ENCODE results near the gene PRPF31. TPM values are rescaled to one million over a fixed set of nuclear protein-coding genes. Genes with fewer than 3 reads are reported as not detected.

The PRPF31 gene
- total and polyA plus RNA-seq, 5 donors from 2014 or later, result 57.8 to 74.8 (median 65.6) TPM

DNA sequence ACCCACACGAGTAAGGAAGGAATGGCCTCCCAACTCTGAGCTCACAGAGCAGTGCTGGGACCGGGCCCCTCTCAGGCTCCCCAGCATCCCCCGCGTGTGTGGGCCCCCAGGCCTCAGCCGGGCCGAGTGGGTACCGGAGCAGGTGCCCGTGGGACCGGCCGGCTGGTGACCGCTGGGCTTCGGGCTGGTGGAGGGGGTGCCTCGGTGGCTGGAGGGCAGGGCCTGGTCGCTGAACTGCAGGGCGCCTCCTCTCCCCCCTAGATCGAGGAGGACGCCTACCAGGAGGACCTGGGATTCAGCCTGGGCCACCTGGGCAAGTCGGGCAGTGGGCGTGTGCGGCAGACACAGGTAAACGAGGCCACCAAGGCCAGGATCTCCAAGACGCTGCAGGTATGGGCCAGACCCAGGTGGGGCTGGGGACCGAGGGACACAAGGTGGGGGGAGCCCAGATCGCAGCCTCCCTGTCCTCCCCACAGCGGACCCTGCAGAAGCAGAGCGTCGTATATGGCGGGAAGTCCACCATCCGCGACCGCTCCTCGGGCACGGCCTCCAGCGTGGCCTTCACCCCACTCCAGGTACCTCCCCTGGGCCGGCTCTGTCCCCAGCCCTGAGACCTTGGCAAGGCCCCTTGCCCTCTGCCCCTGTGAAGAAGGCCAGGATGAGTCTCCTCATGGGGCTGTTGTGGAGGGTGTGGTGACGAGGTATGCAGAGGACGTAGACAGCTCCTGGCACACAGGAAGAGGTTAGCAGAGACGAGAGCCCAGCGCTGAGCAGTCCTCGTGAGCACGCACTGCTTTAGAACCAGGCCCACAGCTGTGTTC lies 13.5 kb downstream of the PRPF31 start:
- Mint-ChIP-seq H3K27me3 (no peaks in the 10 kb centered on the region), H3K9me3 (no peaks in the 10 kb centered on the region), H3K27ac (no peak overlapping the region), H3K36me3 (peaks cover 12% of the 10 kb centered on the region), H3K4me3 (no peak overlapping the region), H3K4me1 (no peaks in the 10 kb centered on the region)
- ATAC-seq (ENCODE audit: low read depth in 2 of 2) (no peak), DNase-seq (no peak)
- Histone ChIP-seq H3K4me1 (ENCODE audit: control insufficient read depth, insufficient read depth, low read length, poor library complexity, severe bottlenecking) (no peaks in the 10 kb centered on the region), H3K9me3 (ENCODE audit: control insufficient read depth in 2 of 2, low read length in 2 of 2) (no peaks in the 10 kb centered on the region), H3K27me3 (ENCODE audit: control insufficient read depth, insufficient read depth, low read length) (no peaks in the 10 kb centered on the region), H3K27ac (ENCODE audit: insufficient read depth, low read length, poor library complexity, severe bottlenecking) (no peak overlapping the region), H3K36me3 (ENCODE audit: control insufficient read depth, insufficient read depth, low read length) (peaks cover 51% of the 10 kb centered on the region), H3K4me3 (ENCODE audit: low read depth, low read length) (no peak overlapping the region)

DNA sequence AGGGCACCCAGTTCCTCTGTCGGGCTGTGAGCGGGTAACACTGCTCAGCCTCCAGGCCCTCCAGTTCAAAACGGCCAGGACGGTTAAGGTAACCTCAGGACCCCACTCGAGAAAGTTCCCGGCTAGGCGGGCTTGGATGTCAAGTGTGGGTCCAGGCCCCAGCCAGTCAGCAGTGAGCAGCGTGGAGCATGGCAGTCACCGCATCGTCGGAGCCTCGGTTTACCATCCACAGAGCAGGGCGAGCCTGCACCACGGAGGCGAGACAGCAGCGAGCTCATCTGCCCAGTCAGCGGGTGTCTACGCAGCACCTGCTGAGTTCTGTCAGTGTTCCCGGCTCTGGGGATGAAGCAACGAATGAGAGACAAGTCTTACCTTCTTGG lies 14.1 kb downstream of the PRPF31 start:
- no peaks in the 10 kb centered on the region for H3K27me3 Mint-ChIP-seq
- peaks cover 0 to 5% (median 2%) of the 10 kb centered on the region in 4 donors for H3K4me1 Mint-ChIP-seq
- H3K4me3 Mint-ChIP-seq, result no peak overlapping the region
- no peaks in the 10 kb centered on the region for H3K27me3 ChIP-seq (ENCODE audit: control insufficient read depth, insufficient read depth, low read length)
- H3K9me3 Mint-ChIP-seq, result no peaks in the 10 kb centered on the region
- H3K27ac ChIP-seq (ENCODE audit: insufficient read depth, low read length, poor library complexity, severe bottlenecking), result no peak overlapping the region
- H3K4me3 ChIP-seq (ENCODE audit: low read depth, low read length), result no peak overlapping the region
- H3K36me3 ChIP-seq (ENCODE audit: control insufficient read depth, insufficient read depth, low read length), result peaks cover 46% of the 10 kb centered on the region
- no peak overlapping the region for H3K27ac Mint-ChIP-seq
- peaks cover 12% of the 10 kb centered on the region for H3K36me3 Mint-ChIP-seq
- no peaks in the 10 kb centered on the region for H3K9me3 ChIP-seq (ENCODE audit: control insufficient read depth in 2 of 2, low read length in 2 of 2)
- no peak for DNase-seq
- H3K4me1 ChIP-seq (ENCODE audit: control insufficient read depth, insufficient read depth, low read length, poor library complexity, severe bottlenecking), result no peaks in the 10 kb centered on the region
- ATAC-seq (ENCODE audit: low read depth in 2 of 2), result no peak

DNA sequence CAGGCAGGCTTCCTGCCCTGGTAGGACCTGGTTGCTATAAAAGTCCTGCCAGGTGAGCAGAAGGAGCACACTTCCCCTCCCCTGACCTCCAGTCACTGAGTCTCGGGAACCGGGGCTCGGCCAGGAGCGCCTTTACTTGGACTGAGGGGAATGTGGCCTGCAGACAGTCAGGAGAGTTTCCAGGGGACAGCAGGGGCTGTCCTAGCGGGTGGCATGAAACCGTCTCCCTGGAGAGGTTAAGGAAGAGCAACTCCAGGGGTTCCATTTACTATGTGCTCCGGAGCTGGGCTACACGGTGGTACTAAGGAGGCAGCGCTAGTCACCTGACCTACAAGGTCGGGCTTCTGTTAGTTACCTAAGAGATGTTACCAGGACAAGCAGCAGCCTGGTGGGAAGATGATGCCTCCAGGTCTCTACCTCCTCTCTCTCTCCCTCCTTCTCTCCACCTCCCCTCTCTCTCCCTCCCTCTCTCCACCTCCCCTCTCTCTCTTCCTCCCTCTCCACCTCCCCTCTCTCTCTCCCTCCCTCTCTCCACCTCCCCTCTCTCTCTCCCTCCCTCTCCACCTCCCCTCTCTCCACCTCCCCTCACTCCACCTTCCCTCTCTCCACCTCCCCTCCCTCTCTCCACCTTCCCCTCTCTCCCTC lies 17.9 kb downstream of the PRPF31 start:
- Mint-ChIP-seq H3K9me3 (no peaks in the 10 kb centered on the region), H3K4me1 (peaks cover 0 to 21% (median 10%) of the 10 kb centered on the region in 4 donors), H3K36me3 (peaks cover 5% of the 10 kb centered on the region), H3K4me3 (peak overlapping the region in 1 of 4 donors; percentile 90), H3K27me3 (no peaks in the 10 kb centered on the region), H3K27ac (no peak overlapping the region)
- Histone ChIP-seq H3K4me1 (ENCODE audit: control insufficient read depth, insufficient read depth, low read length, poor library complexity, severe bottlenecking) (peaks cover 15% of the 10 kb centered on the region), H3K36me3 (ENCODE audit: control insufficient read depth, insufficient read depth, low read length) (peaks cover 21% of the 10 kb centered on the region), H3K9me3 (ENCODE audit: control insufficient read depth in 2 of 2, low read length in 2 of 2) (no peaks in the 10 kb centered on the region), H3K27me3 (ENCODE audit: control insufficient read depth, insufficient read depth, low read length) (no peaks in the 10 kb centered on the region), H3K27ac (ENCODE audit: insufficient read depth, low read length, poor library complexity, severe bottlenecking) (no peak overlapping the region), H3K4me3 (ENCODE audit: low read depth, low read length) (no peak overlapping the region)
- ATAC-seq (ENCODE audit: low read depth in 2 of 2) (no peak), DNase-seq (peak in 2 of 3 donors; percentile 29 to 51)

DNA sequence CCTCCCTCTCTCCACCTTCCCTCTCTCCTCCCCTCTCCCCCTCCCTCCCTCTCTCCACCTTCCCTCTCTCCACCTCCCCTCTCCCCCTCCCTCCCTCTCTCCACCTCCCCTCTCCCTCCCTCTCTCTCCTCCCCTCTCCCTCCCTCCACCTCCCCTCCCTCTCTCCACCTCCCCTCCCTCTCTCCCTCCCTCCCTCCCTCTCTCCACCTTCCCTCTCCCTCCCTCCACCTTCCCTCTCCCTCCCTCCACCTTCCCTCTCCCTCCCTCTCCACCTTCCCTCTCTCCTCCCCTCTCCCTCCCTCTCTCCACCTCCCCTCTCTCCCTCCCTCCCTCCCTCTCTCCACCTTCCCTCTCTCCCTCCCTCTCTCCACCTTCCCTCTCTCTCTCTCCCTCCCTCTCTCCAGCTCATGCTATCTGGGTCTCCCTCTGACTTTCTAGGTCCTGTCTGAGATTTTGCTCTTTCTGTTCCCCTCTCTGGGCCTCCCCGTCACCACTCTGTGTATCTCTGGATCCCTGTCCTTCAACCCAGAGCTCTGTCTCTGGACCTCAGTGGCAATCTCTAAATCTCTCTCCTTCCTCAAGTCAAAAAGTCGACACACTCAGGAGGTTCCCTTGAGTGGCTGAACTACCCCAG lies 18.5 kb downstream of the PRPF31 start:
- Histone ChIP-seq H3K4me1 (ENCODE audit: control insufficient read depth, insufficient read depth, low read length, poor library complexity, severe bottlenecking) (peaks cover 22% of the 10 kb centered on the region), H3K27ac (ENCODE audit: insufficient read depth, low read length, poor library complexity, severe bottlenecking) (no peak overlapping the region), H3K4me3 (ENCODE audit: low read depth, low read length) (no peak overlapping the region), H3K9me3 (ENCODE audit: control insufficient read depth in 2 of 2, low read length in 2 of 2) (no peaks in the 10 kb centered on the region), H3K36me3 (ENCODE audit: control insufficient read depth, insufficient read depth, low read length) (peaks cover 19% of the 10 kb centered on the region), H3K27me3 (ENCODE audit: control insufficient read depth, insufficient read depth, low read length) (no peaks in the 10 kb centered on the region)
- Mint-ChIP-seq H3K4me1 (peaks cover 0 to 27% (median 12%) of the 10 kb centered on the region in 4 donors), H3K9me3 (no peaks in the 10 kb centered on the region), H3K27me3 (no peaks in the 10 kb centered on the region), H3K27ac (peak overlapping the region in 1 of 3 donors; percentile 74), H3K4me3 (no peak overlapping the region), H3K36me3 (peaks cover 5% of the 10 kb centered on the region)
- DNase-seq (no peak), ATAC-seq (ENCODE audit: low read depth in 2 of 2) (no peak)

DNA sequence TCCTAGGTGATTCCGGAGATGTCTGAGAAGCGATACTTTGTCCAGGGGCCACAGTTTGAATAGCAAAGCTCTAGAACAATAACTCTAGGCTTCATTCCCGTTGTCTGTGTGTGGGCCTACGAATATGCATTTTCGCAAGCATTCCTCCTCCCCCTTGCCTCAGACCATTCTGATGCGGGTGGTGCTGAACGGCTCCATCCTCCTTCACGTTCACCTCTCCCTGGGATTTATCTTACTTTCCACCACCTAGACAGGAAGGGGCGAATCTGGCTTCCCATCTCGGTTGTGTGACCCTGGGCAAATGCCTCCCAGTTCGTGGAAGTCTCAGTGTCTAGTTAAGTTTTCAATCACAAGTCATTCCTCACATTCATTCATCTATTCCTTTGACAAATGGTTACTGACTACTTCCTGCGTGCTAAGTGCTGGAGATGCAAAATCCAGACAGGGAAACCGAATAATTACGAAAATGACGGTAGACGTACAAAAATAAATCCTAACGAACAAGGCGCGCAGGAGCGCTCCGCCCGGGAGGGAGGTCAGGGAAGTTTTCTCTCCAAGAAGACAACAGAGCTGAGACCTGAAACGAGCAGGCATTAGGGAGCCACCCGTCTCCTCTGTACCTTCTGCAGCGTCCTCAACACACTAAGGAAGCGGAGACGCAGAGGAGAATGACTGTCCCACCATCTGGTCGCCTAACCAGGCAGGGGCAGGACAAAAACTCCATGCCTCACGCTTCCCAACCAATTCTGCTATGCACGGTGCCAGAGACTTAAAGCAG lies 20.7 kb downstream of the PRPF31 start:
- Histone ChIP-seq H3K9me3 (ENCODE audit: control insufficient read depth in 2 of 2, low read length in 2 of 2) (no peaks in the 10 kb centered on the region), H3K36me3 (ENCODE audit: control insufficient read depth, insufficient read depth, low read length) (peaks cover 11% of the 10 kb centered on the region), H3K27me3 (ENCODE audit: control insufficient read depth, insufficient read depth, low read length) (no peaks in the 10 kb centered on the region), H3K4me1 (ENCODE audit: control insufficient read depth, insufficient read depth, low read length, poor library complexity, severe bottlenecking) (peaks cover 41% of the 10 kb centered on the region), H3K4me3 (ENCODE audit: low read depth, low read length) (peak overlapping the region; percentile 88), H3K27ac (ENCODE audit: insufficient read depth, low read length, poor library complexity, severe bottlenecking) (peak overlapping the region; percentile 69)
- no peak for DNase-seq
- ATAC-seq (ENCODE audit: low read depth in 2 of 2), result no peak
- H3K4me1 Mint-ChIP-seq, result peaks cover 0 to 49% (median 19%) of the 10 kb centered on the region in 4 donors
- no peaks in the 10 kb centered on the region for H3K27me3 Mint-ChIP-seq
- H3K27ac Mint-ChIP-seq, result peak overlapping the region; percentile 83 to 93 (median 92)
- no peaks in the 10 kb centered on the region for H3K36me3 Mint-ChIP-seq
- H3K4me3 Mint-ChIP-seq, result peak overlapping the region; percentile 64 to 92 (median 84)
- H3K9me3 Mint-ChIP-seq, result no peaks in the 10 kb centered on the region

DNA sequence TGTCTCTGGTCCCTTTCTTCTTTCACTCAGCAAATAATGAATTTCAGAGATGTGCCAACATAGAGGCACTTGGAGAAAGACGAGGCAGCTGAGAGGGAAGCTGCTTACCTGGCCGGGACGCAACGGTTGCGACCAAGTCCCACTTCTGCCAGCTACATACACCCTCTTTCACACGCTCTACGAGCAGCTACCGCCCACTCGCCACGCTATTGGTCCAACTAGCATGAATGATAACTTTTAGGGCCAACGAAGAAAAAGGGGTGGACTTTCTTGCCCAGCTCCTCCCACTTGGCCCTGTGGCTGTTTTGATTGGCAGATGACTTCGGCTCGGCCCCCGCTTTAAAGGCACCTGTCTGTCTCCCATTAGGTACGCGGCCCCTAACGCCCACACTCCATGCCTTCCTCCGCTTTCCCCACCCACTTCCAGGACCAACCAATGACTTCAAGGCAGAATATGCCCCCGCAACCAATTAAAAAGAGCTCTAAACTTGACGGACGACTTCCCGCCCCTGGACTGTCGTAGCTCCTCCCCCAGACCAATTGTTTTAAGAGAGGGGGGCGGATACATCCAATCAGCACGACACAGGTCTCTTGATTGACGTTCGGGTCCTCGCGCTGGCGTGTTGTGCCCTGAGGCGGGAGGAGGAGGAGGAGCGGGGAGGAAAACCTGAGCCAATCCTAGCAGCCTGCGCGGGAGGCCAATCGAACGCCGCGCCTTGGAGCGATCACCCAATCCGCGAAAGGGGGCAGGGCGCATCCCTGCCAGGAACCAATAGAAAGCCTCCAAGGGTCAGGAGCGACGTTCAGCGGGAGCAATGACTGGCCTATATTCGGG lies 21.5 kb downstream of the PRPF31 start:
- peak overlapping the region; percentile 64 to 92 (median 84) for H3K4me3 Mint-ChIP-seq
- no peaks in the 10 kb centered on the region for H3K27me3 Mint-ChIP-seq
- H3K4me3 ChIP-seq (ENCODE audit: low read depth, low read length), result peak overlapping the region; percentile 88
- ATAC-seq (ENCODE audit: low read depth in 2 of 2), result peak; percentile 80 to 83
- H3K4me1 ChIP-seq (ENCODE audit: control insufficient read depth, insufficient read depth, low read length, poor library complexity, severe bottlenecking), result peaks cover 44% of the 10 kb centered on the region
- H3K27ac ChIP-seq (ENCODE audit: insufficient read depth, low read length, poor library complexity, severe bottlenecking), result peak overlapping the region; percentile 90
- no peaks in the 10 kb centered on the region for H3K27me3 ChIP-seq (ENCODE audit: control insufficient read depth, insufficient read depth, low read length)
- H3K4me1 Mint-ChIP-seq, result peaks cover 0 to 57% (median 25%) of the 10 kb centered on the region in 4 donors
- H3K36me3 Mint-ChIP-seq, result no peaks in the 10 kb centered on the region
- H3K9me3 ChIP-seq (ENCODE audit: control insufficient read depth in 2 of 2, low read length in 2 of 2), result no peaks in the 10 kb centered on the region
- peak; percentile 99 to 100 (median 100) for DNase-seq
- H3K36me3 ChIP-seq (ENCODE audit: control insufficient read depth, insufficient read depth, low read length), result peaks cover 13% of the 10 kb centered on the region
- peak overlapping the region; percentile 83 to 93 (median 92) for H3K27ac Mint-ChIP-seq
- H3K9me3 Mint-ChIP-seq, result no peaks in the 10 kb centered on the region

Data from CD4-positive, CD25-positive, alpha-beta regulatory T cell (primary cell).